Parathyroid adenoma (tissue), 2 donors: ENCODE measurements around the gene TMEM238L.

Experiments used
- H2AFZ ChIP-seq: fragments of 300-600 bp; sonication (generic); one replicate; pipeline ENCODE4 v1.7.0; 2017; ENCODE audit warnings: antibody characterized with exemption, mild to moderate bottlenecking
- H3K27ac ChIP-seq: fragments of 300-600 bp; sonication (generic); one replicate; pipeline ENCODE4 v1.7.0; 2017
- H3K27me3 ChIP-seq: fragments of 300-600 bp; sonication (generic); one replicate; pipeline ENCODE4 v1.7.0; 2017; ENCODE audit warnings: low read length; ENCODE audit not compliant: control insufficient read depth, insufficient read depth
- H3K36me3 ChIP-seq: fragments of 300-600 bp; sonication (generic); one replicate; pipeline ENCODE4 v1.7.0; 2017; ENCODE audit warnings: low read length; ENCODE audit not compliant: control insufficient read depth, insufficient read depth
- H3K4me1 ChIP-seq: fragments of 300-600 bp; sonication (generic); one replicate; pipeline ENCODE4 v1.7.0; 2017; ENCODE audit warnings: control low read depth
- H3K4me2 ChIP-seq: fragments of 300-600 bp; sonication (generic); one replicate; pipeline ENCODE4 v1.7.0; 2017; ENCODE audit warnings: low read length
- H3K4me3 ChIP-seq: fragments of 300-600 bp; sonication (generic); one replicate; pipeline ENCODE4 v1.7.0; 2017; ENCODE audit warnings: low read depth, low read length
- H3K79me2 ChIP-seq: fragments of 300-600 bp; sonication (generic); one replicate; pipeline ENCODE4 v1.7.0; 2017; ENCODE audit warnings: control low read depth
- H3K9ac ChIP-seq: fragments of 300-600 bp; sonication (generic); one replicate; pipeline ENCODE4 v1.7.0; 2017; ENCODE audit warnings: mild to moderate bottlenecking
- H3K9me3 ChIP-seq: fragments of 300-600 bp; sonication (generic); one replicate; pipeline ENCODE4 v1.7.0; 2017; ENCODE audit warnings: low read length; ENCODE audit not compliant: control insufficient read depth
- TF ChIP-seq, protein P1 (sequence below): fragments of 300-600 bp; sonication (generic); IDR thresholded peaks from one replicate; pipeline ENCODE4 v1.7.0; 2017; ENCODE audit warnings: antibody characterized with exemption, mild to moderate bottlenecking
- donor health status: primary hyperparathyroidism.

Gene TMEM238L

DNA sequence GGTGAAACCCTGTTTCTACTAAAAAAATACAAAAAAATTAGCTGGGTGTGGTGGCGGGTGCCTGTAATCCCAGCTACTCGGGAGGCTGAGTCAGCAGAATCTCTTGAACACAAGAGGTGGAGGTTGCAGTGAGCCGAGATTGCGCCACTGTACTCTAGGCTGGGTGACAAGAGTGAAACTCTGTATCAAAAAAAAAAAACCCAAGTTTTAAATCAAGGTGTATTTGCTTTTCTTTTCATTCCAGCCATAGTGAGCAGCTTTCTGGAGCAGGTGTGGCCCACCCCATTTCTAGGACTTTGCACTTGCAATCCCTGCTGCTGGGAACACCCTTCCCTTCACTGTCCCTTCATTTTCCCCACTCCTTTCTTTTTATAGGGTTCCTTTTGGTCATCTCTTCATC, 28.8 kb downstream of the TMEM238L start:
- H3K79me2 ChIP-seq = no peaks in the 10 kb centered on the region
- H3K4me2 ChIP-seq = no peak overlapping the region
- H2AFZ ChIP-seq = no peak overlapping the region
- no peak overlapping the region for H3K27ac ChIP-seq
- no peaks in the 10 kb centered on the region for H3K27me3 ChIP-seq
- TF ChIP-seq, protein P1, sequence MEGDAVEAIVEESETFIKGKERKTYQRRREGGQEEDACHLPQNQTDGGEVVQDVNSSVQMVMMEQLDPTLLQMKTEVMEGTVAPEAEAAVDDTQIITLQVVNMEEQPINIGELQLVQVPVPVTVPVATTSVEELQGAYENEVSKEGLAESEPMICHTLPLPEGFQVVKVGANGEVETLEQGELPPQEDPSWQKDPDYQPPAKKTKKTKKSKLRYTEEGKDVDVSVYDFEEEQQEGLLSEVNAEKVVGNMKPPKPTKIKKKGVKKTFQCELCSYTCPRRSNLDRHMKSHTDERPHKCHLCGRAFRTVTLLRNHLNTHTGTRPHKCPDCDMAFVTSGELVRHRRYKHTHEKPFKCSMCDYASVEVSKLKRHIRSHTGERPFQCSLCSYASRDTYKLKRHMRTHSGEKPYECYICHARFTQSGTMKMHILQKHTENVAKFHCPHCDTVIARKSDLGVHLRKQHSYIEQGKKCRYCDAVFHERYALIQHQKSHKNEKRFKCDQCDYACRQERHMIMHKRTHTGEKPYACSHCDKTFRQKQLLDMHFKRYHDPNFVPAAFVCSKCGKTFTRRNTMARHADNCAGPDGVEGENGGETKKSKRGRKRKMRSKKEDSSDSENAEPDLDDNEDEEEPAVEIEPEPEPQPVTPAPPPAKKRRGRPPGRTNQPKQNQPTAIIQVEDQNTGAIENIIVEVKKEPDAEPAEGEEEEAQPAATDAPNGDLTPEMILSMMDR = no peak
- H3K36me3 ChIP-seq = no peaks in the 10 kb centered on the region
- no peak overlapping the region for H3K9ac ChIP-seq
- H3K4me3 ChIP-seq = no peak overlapping the region
- H3K9me3 ChIP-seq = no peaks in the 10 kb centered on the region
- H3K4me1 ChIP-seq = no peaks in the 10 kb centered on the region

DNA sequence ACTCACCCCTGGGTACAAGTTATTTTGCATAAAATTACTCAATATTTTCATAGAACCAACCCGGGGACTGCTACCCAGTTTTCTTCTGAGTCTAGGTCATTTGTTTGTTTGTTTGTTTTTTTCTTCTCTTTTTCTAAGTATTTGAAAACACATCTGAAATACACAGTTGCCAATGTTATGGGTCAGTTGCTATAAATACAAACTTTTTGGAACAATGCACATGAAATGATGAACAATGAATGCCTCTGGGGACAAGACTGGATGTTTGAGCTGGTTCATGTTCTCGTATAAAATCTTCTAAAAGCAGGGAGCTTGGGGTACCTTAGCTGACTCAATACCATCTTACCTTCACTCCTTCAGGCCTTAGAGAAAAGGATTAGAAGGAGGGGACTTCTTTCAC, 30.5 kb downstream of the TMEM238L start:
- H3K27ac ChIP-seq = no peak overlapping the region
- no peak overlapping the region for H3K4me2 ChIP-seq
- no peaks in the 10 kb centered on the region for H3K9me3 ChIP-seq
- TF ChIP-seq, protein P1 = no peak
- H3K79me2 ChIP-seq = no peaks in the 10 kb centered on the region
- no peak overlapping the region for H2AFZ ChIP-seq
- H3K4me3 ChIP-seq = no peak overlapping the region
- H3K36me3 ChIP-seq = no peaks in the 10 kb centered on the region
- H3K9ac ChIP-seq = no peak overlapping the region
- no peaks in the 10 kb centered on the region for H3K27me3 ChIP-seq
- no peaks in the 10 kb centered on the region for H3K4me1 ChIP-seq

- H3K9me3 ChIP-seq = no peaks in the 10 kb centered on the region
- H3K9ac ChIP-seq = no peak overlapping the region
Observed at GRCh38 chr17:10772425-10773380, 31.2 kb downstream of the TMEM238L start.

DNA sequence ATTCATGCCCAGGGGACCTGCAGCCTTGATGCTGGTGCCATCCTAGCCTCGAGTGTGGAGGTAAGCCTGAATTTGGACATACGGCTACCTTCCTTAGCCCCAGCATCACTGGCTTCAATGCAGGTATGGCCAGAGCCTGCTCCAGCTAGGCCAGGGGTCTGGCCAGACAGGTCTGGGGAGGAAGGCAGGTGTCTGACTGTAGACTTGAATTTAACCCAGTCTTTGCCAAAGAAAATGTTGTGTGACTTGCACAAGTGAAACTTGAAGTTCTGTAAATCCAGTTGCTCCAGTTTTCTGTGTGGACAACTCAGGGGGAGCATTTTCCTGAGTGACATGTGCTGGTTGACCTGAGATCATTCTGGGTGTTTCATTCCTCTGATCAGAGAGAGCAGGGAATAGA, 32.8 kb downstream of the TMEM238L start:
- Histone ChIP-seq H3K4me1 (no peaks in the 10 kb centered on the region), H3K27me3 (no peaks in the 10 kb centered on the region), H3K9ac (no peak overlapping the region), H3K27ac (no peak overlapping the region), H2AFZ (no peak overlapping the region), H3K9me3 (no peaks in the 10 kb centered on the region), H3K36me3 (no peaks in the 10 kb centered on the region), H3K79me2 (no peaks in the 10 kb centered on the region), H3K4me3 (no peak overlapping the region), H3K4me2 (no peak overlapping the region)
- TF ChIP-seq, protein P1 = no peak

More at GRCh38 chr17:10772425-10773380, 31.2 kb downstream of the TMEM238L start:
- H3K4me1 ChIP-seq = no peaks in the 10 kb centered on the region
- no peaks in the 10 kb centered on the region for H3K27me3 ChIP-seq
- H3K27ac ChIP-seq = no peak overlapping the region
- H3K4me3 ChIP-seq = no peak overlapping the region
- peak overlapping the region; percentile 35 for H2AFZ ChIP-seq
- TF ChIP-seq, protein P1 = peak; percentile 21
- no peaks in the 10 kb centered on the region for H3K36me3 ChIP-seq
- H3K4me2 ChIP-seq = no peak overlapping the region
- no peaks in the 10 kb centered on the region for H3K79me2 ChIP-seq

DNA sequence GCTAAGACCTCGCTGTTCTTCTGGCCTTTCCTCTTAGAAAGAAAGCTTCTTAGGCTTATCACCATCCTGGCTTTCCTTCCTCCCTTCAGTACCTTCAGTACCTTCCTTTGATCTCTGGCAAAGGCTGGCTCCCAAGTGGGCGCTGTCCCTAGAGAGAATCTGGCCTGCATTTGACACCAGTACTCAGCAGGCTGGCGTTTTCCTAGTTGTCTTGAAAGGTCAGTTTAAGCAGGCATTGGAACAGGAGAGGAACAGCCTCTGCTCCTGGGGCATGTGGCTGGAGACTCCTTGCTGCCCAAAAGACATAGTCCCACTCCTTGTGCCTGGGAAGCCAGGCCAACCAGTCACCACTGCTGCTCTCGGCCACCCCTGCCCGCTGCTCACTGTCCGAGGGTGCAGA, 34.1 kb downstream of the TMEM238L start:
- no peak overlapping the region for H3K9ac ChIP-seq
- TF ChIP-seq, protein P1 = no peak
- no peak overlapping the region for H3K27ac ChIP-seq
- no peaks in the 10 kb centered on the region for H3K79me2 ChIP-seq
- no peaks in the 10 kb centered on the region for H3K27me3 ChIP-seq
- no peak overlapping the region for H3K4me3 ChIP-seq
- H3K4me1 ChIP-seq = no peaks in the 10 kb centered on the region
- no peak overlapping the region for H2AFZ ChIP-seq
- H3K4me2 ChIP-seq = no peak overlapping the region
- H3K9me3 ChIP-seq = no peaks in the 10 kb centered on the region
- H3K36me3 ChIP-seq = no peaks in the 10 kb centered on the region
